ENCODE results near the gene ZNF324. TPM values are rescaled to one million over a fixed set of nuclear protein-coding genes. Genes with fewer than 3 reads are reported as not detected.
A peak's percentile ranks its signal among the peaks of the same experiment; 100 is the strongest.

The ZNF324 gene
- total and polyA plus RNA-seq, 9 of the 15 experiments (the other 6 are each of a cell fraction or from before 2014, with no cell fraction given): 0.92 to 16.4 (median 5.3) TPM

DNA sequence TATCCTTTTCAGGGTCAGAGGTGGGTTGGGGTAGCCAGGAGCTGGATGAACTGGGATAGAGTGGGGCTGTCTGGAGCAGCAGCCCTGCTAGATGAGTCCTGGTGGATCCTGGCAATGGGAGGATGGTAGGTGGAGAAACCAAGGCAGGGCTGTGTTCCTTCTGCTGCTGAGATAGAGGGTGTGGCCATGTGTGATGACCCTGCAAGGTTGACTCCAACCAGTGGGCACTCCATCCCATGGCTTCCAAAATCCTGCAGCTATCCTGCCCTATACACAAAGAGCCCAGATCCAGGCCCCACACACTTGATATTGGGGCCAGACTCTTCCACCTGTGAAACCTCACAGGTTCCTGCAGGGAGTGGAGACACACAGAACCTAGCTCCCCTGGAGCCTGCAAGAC, 6.9 kb downstream of the ZNF324 start:
- peaks cover 9% of the 10 kb centered on the region; the same call in 2 of the 3 replicates for H3K79me2 ChIP-seq (ENCODE audit: control insufficient read depth, insufficient read depth, low read length)
- H3K27me3 ChIP-seq (ENCODE audit: control insufficient read depth in 2 of 2, insufficient read depth in 2 of 2, low read length in 2 of 2): no peaks in the 10 kb centered on the region
- no peak for FAIRE-seq
- intact Hi-C loops (cut with micrococcal nuclease): no loop called here
- no TSS peak for BruUV-seq (replicated peaks)
- DNase-seq (ENCODE audit: extremely low read depth in 1 of 4, low spot score in 3 of 4): no peak
- H3K4me3 ChIP-seq: no peak overlapping the region
- TF ChIP-seq HSF4 (CRISPR knock-in tag; IDR thresholded peaks at IDR 0.05; ENCODE audit: borderline replicate concordance) (no peak), POLR2A (conservative IDR thresholded peaks at IDR 0.05) (peak; percentile 58; the same call in 1 of the 2 replicates), POLR2AphosphoS5 (IDR thresholded peaks at IDR 0.05; ENCODE audit: control insufficient read depth, insufficient read depth, low read depth, low read length) (0 out of 2 replicates have a peak, but pooled peaks have one; percentile 29), DEAF1 (CRISPR knock-in tag; IDR thresholded peaks at IDR 0.05) (no peak), SUPT5H (IDR thresholded peaks at IDR 0.05) (peak; percentile 38)
- no peak overlapping the region; a peak in 1 of 4 replicates for H3K9ac ChIP-seq (ENCODE audit: insufficient read depth in 1 of 2, low read depth in 2 of 2, low read length in 2 of 2)
- in situ Hi-C loops (cut with MboI): no loop called here
- 0 out of 2 replicates have a peak, but pooled peaks cover 9% of the 10 kb centered on the region for H4K20me1 ChIP-seq (replicated peaks; ENCODE audit: control insufficient read depth, insufficient read depth, low read length)
- ATAC-seq: no peak
- no peak overlapping the region for H3K4me2 ChIP-seq (ENCODE audit: insufficient read depth, low read length)
- CTCF ChIA-PET (ENCODE audit: low intra/inter-chr PET ratio): no interaction called here
- H3K36me3 ChIP-seq (ENCODE audit: control insufficient read depth, insufficient read depth, low read length): peaks cover 42% of the 10 kb centered on the region; the same call in 2 of the 3 replicates
- H3K9me1 ChIP-seq (ENCODE audit: control insufficient read depth, insufficient read depth, low read length): peaks cover 5% of the 10 kb centered on the region
- no peak overlapping the region for H3K27ac ChIP-seq (ENCODE audit: extremely low read depth, low read depth, low read length)
- H3K4me1 ChIP-seq (replicated peaks in 1 of 2; ENCODE audit: control insufficient read depth in 2 of 2, insufficient read depth in 2 of 2, low read length in 2 of 2): peaks cover 27 to 43% of the 10 kb centered on the region in 2 experiments
- no peaks in the 10 kb centered on the region for H3K9me3 ChIP-seq (replicated peaks; ENCODE audit: control insufficient read depth, insufficient read depth, low read depth, low read length)
- H2AFZ ChIP-seq (ENCODE audit: low read depth, low read length): no peak overlapping the region
- POLR2A ChIA-PET: interaction anchor here (0.6 to 1.3 kb wide), 3 partner anchors 23 to 291 kb away, joined by 4 to 7 read pairs (median 5); partner anchors contain the start of genes ZBTB45, ZNF274 and ZNF324B

Measured in K562 (cell line).